ENCODE measurements around the gene AUTS2. TPM values are rescaled to one million over a fixed set of nuclear protein-coding genes. Genes with fewer than 3 reads are reported as not detected.

Gene AUTS2
- total RNA-seq, 1 experiment from 2014 or later: 256 TPM

- no peaks in the 10 kb centered on the region for H3K9me3 Mint-ChIP-seq
- H3K4ac ChIP-seq (ENCODE audit: low read depth, low read length): no peak overlapping the region
- H3K4me2 ChIP-seq (ENCODE audit: insufficient read depth, insufficient read length, low read length): no peak overlapping the region
- no peaks in the 10 kb centered on the region; a peak in 1 of 4 replicates for H3K4me1 Mint-ChIP-seq
- H3K27me3 Mint-ChIP-seq (ENCODE audit: low read depth): peaks cover 1% of the 10 kb centered on the region
- H4K5ac ChIP-seq (ENCODE audit: insufficient read length, low read depth, low read length): no peak overlapping the region
- no CpG with 5 or more reads among the region's 7 CpGs for WGBS (ENCODE audit: extremely low coverage, insufficient read length, low lambda C conversion rate)
- no peak overlapping the region for H3K23ac ChIP-seq (ENCODE audit: insufficient read length, low read depth, low read length)
- H4K8ac ChIP-seq (replicated peaks; ENCODE audit: insufficient read length, low read depth, low read length): no peak overlapping the region
- H3K9ac ChIP-seq (ENCODE audit: extremely low read depth, insufficient read length, low read length): no peak overlapping the region
- H2BK12ac ChIP-seq (ENCODE audit: insufficient read length, low read depth, low read length): no peak overlapping the region
- H3K18ac ChIP-seq (ENCODE audit: insufficient read length, low read depth, low read length): no peak overlapping the region
- H4K20me1 ChIP-seq (ENCODE audit: control insufficient read depth, insufficient read depth, insufficient read length): no peaks in the 10 kb centered on the region
- H3K56ac ChIP-seq (ENCODE audit: insufficient read length, low read depth, low read length): no peak overlapping the region
- no peak overlapping the region for H2AFZ ChIP-seq (ENCODE audit: low read length)
- H3K4me1 ChIP-seq (ENCODE audit: insufficient read depth, low read length): no peaks in the 10 kb centered on the region
- H2BK5ac ChIP-seq (ENCODE audit: insufficient read length, low read length): no peak overlapping the region
- no peaks in the 10 kb centered on the region for H3K79me2 ChIP-seq (ENCODE audit: insufficient read depth, low read length)
- no peak overlapping the region for H4K91ac ChIP-seq (ENCODE audit: insufficient read length, low read depth, low read length)
- no peak for TF ChIP-seq CTCF (conservative IDR thresholded peaks at IDR 0.05)
- no peak overlapping the region for H3T11ph ChIP-seq (ENCODE audit: low read length)
- no peak overlapping the region for H2BK20ac ChIP-seq (ENCODE audit: low read depth, low read length, poor library complexity, severe bottlenecking)
- H3K27me3 ChIP-seq (ENCODE audit: insufficient read depth, low read length): no peaks in the 10 kb centered on the region
- H3K79me1 ChIP-seq (ENCODE audit: insufficient read depth, low read depth, low read length, poor library complexity, severe bottlenecking): no peaks in the 10 kb centered on the region
- H3K9me3 ChIP-seq (ENCODE audit: control insufficient read depth, low read depth, low read length): no peaks in the 10 kb centered on the region
- no peak overlapping the region for H2BK15ac ChIP-seq (ENCODE audit: low read depth, low read length)
- H3K36me3 Mint-ChIP-seq (ENCODE audit: insufficient read depth in 1 of 3, low read depth in 3 of 3): no peaks in the 10 kb centered on the region; a peak in 1 of 7 replicates
- H3K23me2 ChIP-seq (ENCODE audit: insufficient read length, low read depth, low read length, poor library complexity, severe bottlenecking): no peaks in the 10 kb centered on the region
- H3K27ac Mint-ChIP-seq: no peak overlapping the region
- no peak overlapping the region for H3K14ac ChIP-seq (ENCODE audit: insufficient read depth, low read length)
- no peak overlapping the region for H3K4me3 Mint-ChIP-seq
- H2BK120ac ChIP-seq (ENCODE audit: low read depth, low read length, poor library complexity, severe bottlenecking): no peak overlapping the region
- DNase-seq: no peak
- H2AK5ac ChIP-seq (ENCODE audit: insufficient read length, low read length): no peak overlapping the region
- no peak overlapping the region for H3K27ac ChIP-seq (ENCODE audit: insufficient read length, low read depth, low read length)
Observed at GRCh38 chr7:70512144-70512543, 913.9 kb downstream of the AUTS2 start.

Measured in H9 (cell line).